HG02970 (cell line): ENCODE results near the gene CYB5RL.
"Not testable (repeated sequence)": the region's sequence is repeated elsewhere in the genome, so short reads cannot be mapped to it uniquely, and the experiment has no call there.

Experiments used
- ATAC-seq: cut with Tn5 transposase; IDR thresholded peaks from one replicate; pipeline ENCODE4 v1.9.1; 2021; ENCODE audit warnings: mild to moderate bottlenecking, moderate library complexity, moderate number of reproducible peaks; ENCODE audit not compliant: unreplicated experiment, low FRiP score

CYB5RL gene

GRCh38 chr1:54191525-54191924 is 8.3 kb downstream of the CYB5RL start:
- ATAC-seq = no peak

GRCh38 chr1:54190526-54190925 is 9.3 kb downstream of the CYB5RL start:
- ATAC-seq = no peak

GRCh38 chr1:54188291-54188690 is 11.5 kb downstream of the CYB5RL start:
- no peak for ATAC-seq

- ATAC-seq = no peak
Measured at GRCh38 chr1:54186056-54186455, 13.8 kb downstream of the CYB5RL start.

- ATAC-seq = no peak
Measured at GRCh38 chr1:54180701-54181360, 19.0 kb downstream of the CYB5RL start.

GRCh38 chr1:54178296-54179070 is 21.3 kb downstream of the CYB5RL start:
- no peak for ATAC-seq

GRCh38 chr1:54177726-54178125 is 22.1 kb downstream of the CYB5RL start:
- ATAC-seq = no peak

GRCh38 chr1:54176621-54177327 is 23.1 kb downstream of the CYB5RL start:
- ATAC-seq = no peak

- no peak for ATAC-seq
Measured at GRCh38 chr1:54174106-54174505, 25.7 kb downstream of the CYB5RL start.

GRCh38 chr1:54173681-54174080 is 26.1 kb downstream of the CYB5RL start:
- ATAC-seq = no peak

- no peak for ATAC-seq
Measured at GRCh38 chr1:54172614-54173599, 26.9 kb downstream of the CYB5RL start.

- no peak for ATAC-seq
Measured at GRCh38 chr1:54171606-54172005, 28.2 kb downstream of the CYB5RL start.

- ATAC-seq = no peak
Measured at GRCh38 chr1:54171016-54171415, 28.8 kb downstream of the CYB5RL start.

- no peak for ATAC-seq
Measured at GRCh38 chr1:54169068-54169467, 30.8 kb downstream of the CYB5RL start.

- no peak for ATAC-seq
Measured at GRCh38 chr1:54168206-54168965, 31.4 kb downstream of the CYB5RL start.

GRCh38 chr1:54167422-54168139 is 32.2 kb downstream of the CYB5RL start:
- ATAC-seq = no peak

GRCh38 chr1:54166357-54166756 is 33.5 kb downstream of the CYB5RL start:
- not testable (repeated sequence) for ATAC-seq

GRCh38 chr1:54165146-54165545 is 34.7 kb downstream of the CYB5RL start:
- no peak for ATAC-seq

- no peak for ATAC-seq
Measured at GRCh38 chr1:54163573-54163972, 36.3 kb downstream of the CYB5RL start.
